Lung (tissue), 12 donors: ENCODE measurements around the gene RPL13A. TPM values are rescaled to one million over a fixed set of nuclear protein-coding genes. Genes with fewer than 3 reads are reported as not detected.
A peak's percentile ranks its signal among the peaks of the same experiment; 100 is the strongest.

Experiments
- ATAC-seq: fragments of 200-7000 bp; cut with Tn5 transposase; one replicate; pipeline ENCODE4 v1.9.1; 2020; ENCODE audit warnings: moderate number of reproducible peaks; ENCODE audit not compliant: insufficient read depth, low FRiP score
- DNase-seq, 3 donors: peaks; one replicate each; pipeline ENCODE4 v3.0.0-alpha.2; 2013 to 2017
- H3K27ac ChIP-seq, 2 donors: one replicate each; pipeline ENCODE4 v1.5.1; 2013; ENCODE audit warnings: mild to moderate bottlenecking in 2 of 2, moderate library complexity in 2 of 2, control low read depth in 1 of 2, inconsistent platforms in 1 of 2, low read depth in 1 of 2, low read length in 1 of 2
- H3K27me3 ChIP-seq, 3 donors: one replicate each; pipeline ENCODE4 v1.5.1; 2013; ENCODE audit warnings: low read length in 2 of 3; ENCODE audit not compliant: control insufficient read depth in 3 of 3, insufficient read depth in 3 of 3
- H3K36me3 ChIP-seq, 4 donors: one replicate each; pipeline ENCODE4 v1.5.1; 2013; ENCODE audit warnings: low read length in 4 of 4, mild to moderate bottlenecking in 1 of 4, moderate library complexity in 1 of 4; ENCODE audit not compliant: control insufficient read depth in 4 of 4, insufficient read depth in 4 of 4
- H3K4me1 ChIP-seq, 5 donors: one replicate each; pipeline ENCODE4 v1.5.1; 2013; ENCODE audit warnings: low read length in 5 of 5, mild to moderate bottlenecking in 2 of 5, moderate library complexity in 1 of 5; ENCODE audit not compliant: control insufficient read depth in 5 of 5, insufficient read depth in 5 of 5
- H3K4me3 ChIP-seq: one replicate; pipeline ENCODE4 v1.5.1; 2013; ENCODE audit warnings: mild to moderate bottlenecking, control low read depth, moderate library complexity
- H3K9ac ChIP-seq, 2 donors: one replicate each; pipeline ENCODE4 v1.5.1; 2013; ENCODE audit warnings: low read length in 2 of 2, control low read depth in 1 of 2; ENCODE audit not compliant: insufficient read depth in 1 of 2
- H3K9me3 ChIP-seq, 4 donors: one replicate each; pipeline ENCODE4 v1.5.1; 2013; ENCODE audit warnings: low read length in 3 of 4, mild to moderate bottlenecking in 1 of 4, moderate library complexity in 1 of 4; ENCODE audit not compliant: control insufficient read depth in 4 of 4, insufficient read depth in 3 of 4
- whole genome bisulfite sequencing, 2 donors: extraction: QIAGEN DNeasy Blood & Tissue Kit; methylation state at CpG; one replicate each; pipeline ENCODE4 v1.1.7; 2013; 5-methylcytosine and 5-hydroxymethylcytosine counted together
- polyA plus RNA-seq, 2 donors: library from polyadenylated mRNA; stranded (reverse); fragments of 200-250 nt; gene quantifications; one replicate each; pipeline ENCODE4 v1.2.1, GENCODE V29; 2013
- total RNA-seq, 2 donors: library from RNA; depleted of rRNA in 1 of 2; stranded (reverse); fragments of >200 nt in 1 of 2; gene quantifications; one replicate each; pipeline ENCODE4 v1.2.1, GENCODE V29; 2014 to 2021
- TF ChIP-seq, protein P1 (sequence below): IDR thresholded peaks from 2 replicates; pipeline ENCODE4 v1.5.1; 2012; ENCODE audit warnings: mild to moderate bottlenecking; ENCODE audit errors: control extremely low read depth, extremely low read depth
- donor health status: control.
- donor health status: control.
- donor health status: Bipolar disorder and iron deficiency.
- donor health status: healthy.
- donor health status: DM: yes; HTN: yes; CAD: no.

RPL13A gene
- total and polyA plus RNA-seq, 4 donors: 1,499 to 2,816 (median 2,481) TPM

DNA sequence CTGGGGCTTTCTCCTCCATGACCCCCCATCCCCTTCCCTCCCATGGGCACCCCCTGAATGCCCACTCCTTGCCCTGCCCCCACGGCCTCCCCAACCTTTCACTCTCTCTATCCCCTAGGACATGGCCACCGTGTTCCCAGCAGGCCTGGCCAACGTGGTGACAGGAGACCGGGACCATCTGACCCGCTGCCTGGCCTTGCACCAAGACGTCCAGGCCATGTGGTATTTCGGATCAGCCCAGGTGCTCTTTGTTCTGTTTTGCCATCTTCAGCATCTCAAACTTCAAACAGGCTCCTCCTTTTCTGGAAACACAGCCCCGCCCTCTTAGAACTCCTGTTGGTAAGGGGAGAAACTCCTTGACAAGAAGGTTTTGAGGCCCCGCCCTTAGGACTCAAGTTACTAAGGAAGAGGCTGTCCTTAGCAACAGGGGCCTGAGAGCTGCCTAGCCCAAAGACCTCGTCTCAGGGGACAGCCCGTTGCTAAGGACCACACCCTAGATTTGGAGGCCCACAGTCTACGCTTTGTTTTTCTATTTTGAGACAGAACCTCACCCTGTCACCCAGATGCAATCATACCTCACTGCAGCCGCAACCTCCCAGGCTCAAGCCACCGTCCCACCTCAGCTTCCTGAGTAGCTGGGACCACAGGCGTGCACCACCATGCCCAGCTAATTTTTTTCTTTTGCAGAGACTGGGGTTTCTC, 18.5 kb upstream of the RPL13A start:
- Histone ChIP-seq H3K9me3 (no peaks in the 10 kb centered on the region), H3K36me3 (peaks cover 0 to 30% (median 0%) of the 10 kb centered on the region in 4 donors), H3K27ac (peak overlapping the region in 1 of 2 donors; percentile 28), H3K4me3 (no peak overlapping the region), H3K9ac (no peak overlapping the region), H3K4me1 (peaks cover 0 to 4% (median 0%) of the 10 kb centered on the region in 5 donors), H3K27me3 (no peaks in the 10 kb centered on the region)
- WGBS, 2 donors: 57 to 60% methylated on average over 15 of the region's 15 CpGs
- no peak for ATAC-seq
- DNase-seq: peak in 2 of 3 donors; percentile 33 to 36
- TF ChIP-seq, protein P1, sequence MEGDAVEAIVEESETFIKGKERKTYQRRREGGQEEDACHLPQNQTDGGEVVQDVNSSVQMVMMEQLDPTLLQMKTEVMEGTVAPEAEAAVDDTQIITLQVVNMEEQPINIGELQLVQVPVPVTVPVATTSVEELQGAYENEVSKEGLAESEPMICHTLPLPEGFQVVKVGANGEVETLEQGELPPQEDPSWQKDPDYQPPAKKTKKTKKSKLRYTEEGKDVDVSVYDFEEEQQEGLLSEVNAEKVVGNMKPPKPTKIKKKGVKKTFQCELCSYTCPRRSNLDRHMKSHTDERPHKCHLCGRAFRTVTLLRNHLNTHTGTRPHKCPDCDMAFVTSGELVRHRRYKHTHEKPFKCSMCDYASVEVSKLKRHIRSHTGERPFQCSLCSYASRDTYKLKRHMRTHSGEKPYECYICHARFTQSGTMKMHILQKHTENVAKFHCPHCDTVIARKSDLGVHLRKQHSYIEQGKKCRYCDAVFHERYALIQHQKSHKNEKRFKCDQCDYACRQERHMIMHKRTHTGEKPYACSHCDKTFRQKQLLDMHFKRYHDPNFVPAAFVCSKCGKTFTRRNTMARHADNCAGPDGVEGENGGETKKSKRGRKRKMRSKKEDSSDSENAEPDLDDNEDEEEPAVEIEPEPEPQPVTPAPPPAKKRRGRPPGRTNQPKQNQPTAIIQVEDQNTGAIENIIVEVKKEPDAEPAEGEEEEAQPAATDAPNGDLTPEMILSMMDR: no peak

DNA sequence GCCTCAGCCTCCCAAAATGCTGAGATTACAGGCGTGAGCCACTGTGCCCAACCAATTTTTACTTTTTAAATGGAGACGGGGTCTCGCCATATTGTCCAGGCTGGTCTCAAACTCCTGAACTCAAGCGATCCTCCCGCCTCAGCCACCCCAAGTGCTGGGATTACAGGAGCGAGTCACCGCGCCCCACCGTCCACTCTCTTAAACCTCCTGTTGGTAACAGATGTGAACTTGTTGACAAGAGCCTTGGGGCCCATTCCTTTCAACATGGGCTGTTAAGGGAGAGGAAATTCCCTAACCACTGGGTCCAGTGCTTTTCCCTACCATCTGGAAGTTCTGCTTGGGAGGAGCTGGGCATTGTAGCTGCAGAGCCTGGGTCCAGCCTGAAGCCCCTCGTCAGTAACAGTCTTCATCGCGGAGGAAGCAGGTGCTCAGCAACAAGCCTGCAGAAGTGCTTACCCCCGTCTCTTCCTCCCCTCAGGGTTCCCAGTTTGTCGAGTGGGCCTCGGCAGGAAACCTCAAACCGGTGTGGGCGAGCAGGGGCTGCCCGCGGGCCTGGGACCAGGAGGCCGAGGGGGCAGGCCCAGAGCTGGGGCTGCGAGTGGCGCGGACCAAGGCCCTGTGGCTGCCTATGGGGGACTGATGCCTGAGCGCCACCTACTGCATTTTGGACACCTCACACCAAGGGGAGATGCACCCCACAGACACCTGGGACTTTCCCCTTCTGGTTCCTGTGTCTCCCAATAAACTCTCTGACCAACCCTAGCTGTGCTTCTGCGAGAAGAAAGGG, 17.4 kb upstream of the RPL13A start:
- ATAC-seq (no peak), DNase-seq (no peak)
- Histone ChIP-seq H3K27me3 (peaks cover 0 to 3% (median 0%) of the 10 kb centered on the region in 3 donors), H3K9ac (no peak overlapping the region), H3K4me3 (no peak overlapping the region), H3K36me3 (peaks cover 0 to 23% (median 0%) of the 10 kb centered on the region in 4 donors), H3K27ac (no peak overlapping the region), H3K9me3 (no peaks in the 10 kb centered on the region), H3K4me1 (peaks cover 0 to 10% (median 3%) of the 10 kb centered on the region in 5 donors)
- TF ChIP-seq, protein P1: peak; percentile 28
- WGBS, 2 donors: 45 to 70% methylated on average over 25 of the region's 25 CpGs

DNA sequence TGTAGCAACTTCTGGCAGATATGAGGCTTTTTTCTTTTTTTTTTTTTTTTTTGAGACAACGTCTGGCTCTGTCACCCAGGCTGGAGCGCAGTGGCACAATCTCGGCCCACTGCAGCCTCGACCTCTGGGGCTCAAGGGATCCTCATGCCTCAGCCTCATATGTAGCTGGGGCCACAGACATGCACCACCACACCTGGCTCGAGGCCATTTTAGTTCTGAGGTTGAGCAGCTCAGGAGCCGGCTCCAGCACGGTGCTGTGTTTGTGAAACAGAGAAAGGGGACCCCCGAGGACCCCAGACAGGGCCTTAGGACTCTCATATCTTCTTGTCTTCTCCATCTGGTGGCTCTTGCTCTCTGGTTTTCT, 16.8 kb upstream of the RPL13A start:
- Histone ChIP-seq H3K36me3 (peaks cover 0 to 21% (median 0%) of the 10 kb centered on the region in 4 donors), H3K27ac (no peak overlapping the region), H3K9ac (no peak overlapping the region), H3K9me3 (no peaks in the 10 kb centered on the region), H3K4me1 (peaks cover 0 to 11% (median 4%) of the 10 kb centered on the region in 5 donors), H3K4me3 (no peak overlapping the region), H3K27me3 (peaks cover 0 to 3% (median 0%) of the 10 kb centered on the region in 3 donors)
- WGBS, 2 donors: 58 to 74% methylated on average over 8 of the region's 8 CpGs
- no peak for DNase-seq
- ATAC-seq: no peak
- TF ChIP-seq, protein P1: no peak
